GM23338 (cell line): Measurements from ENCODE around the gene CXCR3.

Experiments used
- CREB1 ChIP-seq: fragments of 250-450 bp; sonication (Bioruptor Pico); IDR thresholded peaks from 2 replicates; pipeline ENCODE4 v1.5.0; 2020; ENCODE audit warnings: low read depth, mild to moderate bottlenecking, moderate library complexity
- CTCF ChIP-seq, 2 experiments: fragments of 200-600 bp in 1 of 2; sonication (generic) in 1 of 2; conservative IDR thresholded peaks; 2 replicates each; pipeline versions ENCODE4 v1.5.1 to v1.6.1; 2016 to 2017; ENCODE audit warnings: antibody characterized with exemption in 2 of 2, low read depth in 2 of 2, mild to moderate bottlenecking in 2 of 2, moderate library complexity in 1 of 2
- EZH2 ChIP-seq: fragments of 200-600 bp; sonication (generic); IDR thresholded peaks from one replicate; pipeline ENCODE4 v1.8.0; 2017; ENCODE audit warnings: antibody characterized with exemption, mild to moderate bottlenecking, low read depth; ENCODE audit not compliant: unreplicated experiment
- EZH2phosphoT487 ChIP-seq: fragments of 200-600 bp; sonication (generic); IDR thresholded peaks from one replicate; pipeline ENCODE4 v1.8.1; 2018; ENCODE audit warnings: antibody characterized with exemption; ENCODE audit not compliant: unreplicated experiment
- JUNB ChIP-seq: IDR thresholded peaks from one replicate; pipeline ENCODE4 v1.6.1; 2016; ENCODE audit warnings: antibody characterized with exemption; ENCODE audit not compliant: unreplicated experiment
- NANOG ChIP-seq: IDR thresholded peaks from 2 replicates; pipeline ENCODE4 v1.6.1; 2016; ENCODE audit warnings: antibody characterized with exemption, borderline replicate concordance
- POLR2AphosphoS5 ChIP-seq: IDR thresholded peaks from 2 replicates; pipeline ENCODE4 v1.6.1; 2016; ENCODE audit warnings: antibody characterized with exemption, low read depth
- REST ChIP-seq: IDR thresholded peaks from one replicate; pipeline ENCODE4 v1.6.1; 2018; ENCODE audit warnings: antibody characterized with exemption; ENCODE audit not compliant: unreplicated experiment
- STAT1 ChIP-seq: IDR thresholded peaks from one replicate; pipeline ENCODE4 v1.6.1; 2016; ENCODE audit warnings: antibody characterized with exemption; ENCODE audit not compliant: unreplicated experiment
- ZNF114 ChIP-seq: fragments of 250-450 bp; sonication (Bioruptor Pico); IDR thresholded peaks from 2 replicates; pipeline ENCODE4 v1.5.0; 2020; ENCODE audit warnings: mild to moderate bottlenecking, moderate library complexity
- ZNF331 ChIP-seq: fragments of 250-450 bp; sonication (Bioruptor Pico); IDR thresholded peaks from 2 replicates; pipeline ENCODE4 v1.5.0; 2020; ENCODE audit warnings: low read depth, mild to moderate bottlenecking, moderate library complexity
- TF ChIP-seq, protein P1 (sequence below): IDR thresholded peaks from 2 replicates; pipeline ENCODE4 v1.6.1; 2016; ENCODE audit warnings: antibody characterized with exemption
- TF ChIP-seq, protein P2 (sequence below): fragments of 250-450 bp; sonication (Bioruptor Pico); IDR thresholded peaks from 2 replicates; pipeline ENCODE4 v1.5.0; 2020; ENCODE audit warnings: mild to moderate bottlenecking, moderate library complexity

DNA sequence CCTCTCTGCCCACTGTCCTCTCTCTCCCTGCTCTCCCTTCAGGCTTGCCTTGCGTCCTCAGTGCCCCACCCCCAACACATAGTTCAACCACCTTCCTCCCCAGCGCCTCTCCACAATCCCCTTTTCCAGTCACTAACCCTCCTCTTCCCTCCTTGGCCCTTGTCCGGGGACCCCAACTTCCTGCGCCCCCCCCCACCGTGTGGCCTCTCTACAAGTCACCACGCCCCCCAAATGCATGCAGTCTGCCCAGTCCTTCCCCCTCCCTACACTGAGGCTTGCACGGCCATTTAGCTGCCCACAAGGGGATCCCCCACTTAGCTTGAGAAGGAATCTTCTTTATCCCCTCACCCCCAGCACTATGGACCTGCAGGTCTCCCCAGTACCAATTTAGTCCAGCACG lies 569 bp downstream of the CXCR3 start:
- TF ChIP-seq REST: no peak
- TF ChIP-seq, protein P1, sequence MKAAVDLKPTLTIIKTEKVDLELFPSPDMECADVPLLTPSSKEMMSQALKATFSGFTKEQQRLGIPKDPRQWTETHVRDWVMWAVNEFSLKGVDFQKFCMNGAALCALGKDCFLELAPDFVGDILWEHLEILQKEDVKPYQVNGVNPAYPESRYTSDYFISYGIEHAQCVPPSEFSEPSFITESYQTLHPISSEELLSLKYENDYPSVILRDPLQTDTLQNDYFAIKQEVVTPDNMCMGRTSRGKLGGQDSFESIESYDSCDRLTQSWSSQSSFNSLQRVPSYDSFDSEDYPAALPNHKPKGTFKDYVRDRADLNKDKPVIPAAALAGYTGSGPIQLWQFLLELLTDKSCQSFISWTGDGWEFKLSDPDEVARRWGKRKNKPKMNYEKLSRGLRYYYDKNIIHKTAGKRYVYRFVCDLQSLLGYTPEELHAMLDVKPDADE: no peak
- no peak for TF ChIP-seq CTCF (conservative IDR thresholded peaks at IDR 0.05; ENCODE audit: low read depth in 2 of 2)
- no peak for TF ChIP-seq CREB1 (CRISPR knock-in tag)
- no peak for TF ChIP-seq EZH2
- no peak for TF ChIP-seq NANOG
- TF ChIP-seq EZH2phosphoT487: no peak
- no peak for TF ChIP-seq POLR2AphosphoS5
- no peak for TF ChIP-seq ZNF114 (CRISPR knock-in tag)
- TF ChIP-seq JUNB: no peak
- TF ChIP-seq STAT1: no peak
- TF ChIP-seq, protein P2, sequence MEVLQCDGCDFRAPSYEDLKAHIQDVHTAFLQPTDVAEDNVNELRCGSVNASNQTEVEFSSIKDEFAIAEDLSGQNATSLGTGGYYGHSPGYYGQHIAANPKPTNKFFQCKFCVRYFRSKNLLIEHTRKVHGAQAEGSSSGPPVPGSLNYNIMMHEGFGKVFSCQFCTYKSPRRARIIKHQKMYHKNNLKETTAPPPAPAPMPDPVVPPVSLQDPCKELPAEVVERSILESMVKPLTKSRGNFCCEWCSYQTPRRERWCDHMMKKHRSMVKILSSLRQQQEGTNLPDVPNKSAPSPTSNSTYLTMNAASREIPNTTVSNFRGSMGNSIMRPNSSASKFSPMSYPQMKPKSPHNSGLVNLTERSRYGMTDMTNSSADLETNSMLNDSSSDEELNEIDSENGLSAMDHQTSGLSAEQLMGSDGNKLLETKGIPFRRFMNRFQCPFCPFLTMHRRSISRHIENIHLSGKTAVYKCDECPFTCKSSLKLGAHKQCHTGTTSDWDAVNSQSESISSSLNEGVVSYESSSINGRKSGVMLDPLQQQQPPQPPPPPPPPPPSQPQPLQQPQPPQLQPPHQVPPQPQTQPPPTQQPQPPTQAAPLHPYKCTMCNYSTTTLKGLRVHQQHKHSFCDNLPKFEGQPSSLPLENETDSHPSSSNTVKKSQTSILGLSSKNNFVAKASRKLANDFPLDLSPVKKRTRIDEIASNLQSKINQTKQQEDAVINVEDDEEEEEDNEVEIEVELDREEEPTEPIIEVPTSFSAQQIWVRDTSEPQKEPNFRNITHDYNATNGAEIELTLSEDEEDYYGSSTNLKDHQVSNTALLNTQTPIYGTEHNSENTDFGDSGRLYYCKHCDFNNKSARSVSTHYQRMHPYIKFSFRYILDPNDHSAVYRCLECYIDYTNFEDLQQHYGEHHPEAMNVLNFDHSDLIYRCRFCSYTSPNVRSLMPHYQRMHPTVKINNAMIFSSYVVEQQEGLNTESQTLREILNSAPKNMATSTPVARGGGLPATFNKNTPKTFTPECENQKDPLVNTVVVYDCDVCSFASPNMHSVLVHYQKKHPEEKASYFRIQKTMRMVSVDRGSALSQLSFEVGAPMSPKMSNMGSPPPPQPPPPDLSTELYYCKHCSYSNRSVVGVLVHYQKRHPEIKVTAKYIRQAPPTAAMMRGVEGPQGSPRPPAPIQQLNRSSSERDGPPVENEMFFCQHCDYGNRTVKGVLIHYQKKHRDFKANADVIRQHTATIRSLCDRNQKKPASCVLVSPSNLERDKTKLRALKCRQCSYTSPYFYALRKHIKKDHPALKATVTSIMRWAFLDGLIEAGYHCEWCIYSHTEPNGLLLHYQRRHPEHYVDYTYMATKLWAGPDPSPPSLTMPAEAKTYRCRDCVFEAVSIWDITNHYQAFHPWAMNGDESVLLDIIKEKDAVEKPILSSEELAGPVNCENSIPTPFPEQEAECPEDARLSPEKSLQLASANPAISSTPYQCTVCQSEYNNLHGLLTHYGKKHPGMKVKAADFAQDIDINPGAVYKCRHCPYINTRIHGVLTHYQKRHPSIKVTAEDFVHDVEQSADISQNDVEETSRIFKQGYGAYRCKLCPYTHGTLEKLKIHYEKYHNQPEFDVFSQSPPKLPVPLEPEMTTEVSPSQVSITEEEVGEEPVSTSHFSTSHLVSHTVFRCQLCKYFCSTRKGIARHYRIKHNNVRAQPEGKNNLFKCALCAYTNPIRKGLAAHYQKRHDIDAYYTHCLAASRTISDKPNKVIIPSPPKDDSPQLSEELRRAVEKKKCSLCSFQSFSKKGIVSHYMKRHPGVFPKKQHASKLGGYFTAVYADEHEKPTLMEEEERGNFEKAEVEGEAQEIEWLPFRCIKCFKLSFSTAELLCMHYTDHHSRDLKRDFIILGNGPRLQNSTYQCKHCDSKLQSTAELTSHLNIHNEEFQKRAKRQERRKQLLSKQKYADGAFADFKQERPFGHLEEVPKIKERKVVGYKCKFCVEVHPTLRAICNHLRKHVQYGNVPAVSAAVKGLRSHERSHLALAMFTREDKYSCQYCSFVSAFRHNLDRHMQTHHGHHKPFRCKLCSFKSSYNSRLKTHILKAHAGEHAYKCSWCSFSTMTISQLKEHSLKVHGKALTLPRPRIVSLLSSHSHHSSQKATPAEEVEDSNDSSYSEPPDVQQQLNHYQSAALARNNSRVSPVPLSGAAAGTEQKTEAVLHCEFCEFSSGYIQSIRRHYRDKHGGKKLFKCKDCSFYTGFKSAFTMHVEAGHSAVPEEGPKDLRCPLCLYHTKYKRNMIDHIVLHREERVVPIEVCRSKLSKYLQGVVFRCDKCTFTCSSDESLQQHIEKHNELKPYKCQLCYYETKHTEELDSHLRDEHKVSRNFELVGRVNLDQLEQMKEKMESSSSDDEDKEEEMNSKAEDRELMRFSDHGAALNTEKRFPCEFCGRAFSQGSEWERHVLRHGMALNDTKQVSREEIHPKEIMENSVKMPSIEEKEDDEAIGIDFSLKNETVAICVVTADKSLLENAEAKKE (CRISPR knock-in tag): no peak
- no peak for TF ChIP-seq ZNF331 (CRISPR knock-in tag)
